GM18526 (cell line): Measurements from ENCODE around the gene PRR30.

ENCODE experiments used
- POLR2A ChIP-seq: IDR thresholded peaks from 3 replicates; pipeline ENCODE4 v1.6.1; 2011; ENCODE audit not compliant: insufficient read length; ENCODE audit errors: extremely low read depth

Gene PRR30

DNA sequence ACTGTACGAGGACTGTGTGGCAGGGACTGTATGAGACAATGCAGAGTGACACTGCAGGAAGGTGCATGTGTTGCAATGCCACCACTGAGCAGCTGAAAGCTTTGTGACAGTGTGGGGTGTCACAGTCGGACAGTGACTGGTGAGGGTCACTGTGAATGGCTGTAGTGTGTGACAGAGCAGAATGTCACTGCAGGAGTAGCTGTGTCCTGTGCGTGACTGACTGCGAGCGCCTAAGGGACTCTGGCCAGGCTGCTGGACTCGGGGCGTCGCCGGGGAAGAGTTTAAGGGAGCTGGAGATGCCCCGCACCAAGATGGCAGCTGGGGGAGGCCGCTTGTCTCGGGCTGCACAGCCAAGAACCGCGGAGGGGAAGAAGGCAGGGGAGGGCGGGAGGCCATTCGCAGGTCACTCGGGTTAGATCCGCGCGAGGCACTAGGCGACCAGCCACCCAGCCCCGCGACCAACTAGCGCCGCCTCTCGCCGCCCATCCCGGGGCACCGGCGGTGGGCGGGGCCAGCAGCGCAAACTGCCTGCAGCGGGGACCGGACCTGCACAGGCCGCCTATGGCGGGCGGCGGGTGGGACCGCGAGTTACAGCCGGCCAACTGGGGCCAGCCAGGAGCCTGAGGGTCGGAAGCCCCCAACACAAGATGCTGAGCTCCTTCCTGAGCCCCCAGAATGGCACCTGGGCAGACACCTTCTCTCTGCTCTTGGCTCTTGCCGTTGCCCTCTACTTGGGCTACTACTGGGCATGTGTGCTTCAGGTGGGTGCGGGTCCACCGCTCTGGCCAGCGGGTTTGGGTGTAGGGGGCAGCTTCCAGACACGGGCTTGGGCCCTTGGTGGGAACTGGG, 15.7 kb downstream of the PRR30 start, which contains the start of gene ABHD1:
ABHD1 (plus strand) TSS at position 514 of the 849 bp plus-strand sequence; CDS start at position 648, 134 bp downstream.
- TF ChIP-seq POLR2A = no peak

DNA sequence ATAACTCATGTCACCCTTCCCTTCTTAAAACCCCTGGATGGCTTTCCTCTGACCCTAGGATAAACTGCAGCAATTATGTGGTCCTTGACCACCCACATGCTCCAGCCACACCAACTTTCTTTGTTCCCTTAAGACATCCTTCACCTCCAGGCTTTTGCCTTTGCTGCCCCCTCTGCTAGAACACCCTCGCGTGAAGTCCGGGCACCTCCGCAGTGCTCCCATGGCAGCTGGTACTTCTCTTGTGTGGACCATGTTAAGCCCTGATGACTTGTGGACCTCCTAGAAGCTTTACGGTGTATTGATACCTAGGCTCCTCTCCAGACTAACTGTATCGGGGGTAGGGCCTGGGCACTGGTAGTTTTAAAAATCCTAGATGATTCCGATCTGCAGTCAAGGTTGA, 16.4 kb downstream of the PRR30 start:
- no peak for TF ChIP-seq POLR2A

DNA sequence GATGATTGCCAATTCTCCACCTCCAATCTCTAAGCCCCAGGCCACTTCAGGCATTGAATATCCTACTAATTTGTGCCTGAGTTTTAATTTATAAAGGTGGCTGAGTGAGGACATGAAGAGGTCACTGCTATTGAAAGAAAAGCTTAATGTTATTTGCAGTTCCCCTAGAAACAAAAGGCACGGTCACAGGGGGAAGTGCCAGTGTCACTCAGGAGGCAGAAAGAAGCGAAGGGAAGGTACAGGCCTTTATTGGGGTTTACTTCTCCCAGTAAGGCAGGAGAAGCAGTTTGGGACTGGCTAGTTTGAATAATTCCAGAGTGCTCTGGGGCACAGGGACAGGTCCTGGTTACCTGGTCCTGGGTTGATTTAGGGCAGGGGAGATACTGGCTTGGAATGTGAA, 17.3 kb downstream of the PRR30 start:
- TF ChIP-seq POLR2A = no peak

DNA sequence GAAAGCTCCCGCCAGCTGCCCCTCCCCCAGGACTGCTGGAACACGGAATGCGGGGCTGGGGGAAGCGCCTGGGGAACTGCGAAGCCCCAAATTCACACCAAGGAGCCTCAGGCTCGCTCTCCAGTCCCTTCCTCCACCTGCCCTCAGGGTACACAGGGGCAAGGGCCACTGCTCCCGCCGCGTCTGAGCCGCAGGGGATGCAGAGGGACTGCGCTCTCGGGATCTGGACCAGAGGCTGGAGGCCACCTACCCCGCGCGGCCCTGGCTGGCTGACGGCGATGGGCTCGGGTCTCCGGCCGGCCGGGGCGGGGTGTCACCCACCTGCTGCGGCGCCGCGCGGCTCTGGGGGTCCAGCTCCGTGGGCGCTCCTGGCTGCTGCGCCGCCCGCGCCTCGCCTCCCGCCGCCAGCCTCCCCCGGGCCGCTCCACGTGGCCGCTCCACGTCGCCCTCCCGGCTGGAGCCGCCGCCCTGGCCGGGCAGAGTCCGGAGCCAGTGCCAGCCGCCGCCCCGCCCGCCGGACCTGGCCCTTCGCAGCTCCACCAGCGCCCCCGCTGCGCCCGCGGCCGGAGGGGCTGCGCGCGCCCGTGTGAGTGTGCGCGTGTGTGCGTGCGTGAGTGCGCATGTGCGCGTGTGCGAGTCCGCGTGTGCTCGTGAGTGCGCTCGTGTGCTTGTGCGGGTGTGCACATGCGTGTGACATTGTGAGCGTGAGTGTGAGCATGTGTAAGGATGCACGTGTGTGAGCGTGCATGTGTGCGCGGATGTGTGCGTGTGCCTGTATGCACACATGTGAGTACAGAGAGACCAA, 20.5 kb downstream of the PRR30 start, which contains the start of gene CGREF1:
CGREF1 (minus strand) TSS at position 604 of the 805 bp plus-strand sequence. CDS start 14,762 bp downstream, outside the sequence.
- no peak for TF ChIP-seq POLR2A

DNA sequence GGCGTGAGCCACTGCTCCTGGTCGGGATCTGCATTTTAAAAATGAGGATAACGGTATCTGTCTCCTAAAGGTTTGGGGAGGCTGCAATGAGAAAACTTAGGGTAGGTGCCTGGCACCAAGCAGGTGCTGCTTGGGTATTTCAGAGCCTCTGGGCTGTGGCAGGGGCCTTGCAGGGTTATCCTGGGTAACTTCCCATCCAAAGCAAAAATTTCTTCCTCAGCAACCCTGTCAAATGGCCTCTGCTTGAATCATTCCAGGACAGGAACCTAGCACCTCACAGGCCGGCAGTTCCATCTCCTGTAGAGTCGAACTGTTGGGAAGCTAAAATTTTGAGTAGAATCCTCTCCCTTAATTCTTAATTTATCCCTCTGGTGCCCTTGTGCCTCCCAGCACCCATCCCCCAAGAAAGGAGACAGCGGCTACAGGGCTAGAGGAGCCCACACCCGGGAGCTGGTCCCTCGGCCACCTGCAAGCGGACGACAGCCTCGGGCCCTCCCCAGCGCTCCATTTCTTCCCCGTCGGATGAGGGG, 21.1 kb downstream of the PRR30 start:
- no peak for TF ChIP-seq POLR2A

DNA sequence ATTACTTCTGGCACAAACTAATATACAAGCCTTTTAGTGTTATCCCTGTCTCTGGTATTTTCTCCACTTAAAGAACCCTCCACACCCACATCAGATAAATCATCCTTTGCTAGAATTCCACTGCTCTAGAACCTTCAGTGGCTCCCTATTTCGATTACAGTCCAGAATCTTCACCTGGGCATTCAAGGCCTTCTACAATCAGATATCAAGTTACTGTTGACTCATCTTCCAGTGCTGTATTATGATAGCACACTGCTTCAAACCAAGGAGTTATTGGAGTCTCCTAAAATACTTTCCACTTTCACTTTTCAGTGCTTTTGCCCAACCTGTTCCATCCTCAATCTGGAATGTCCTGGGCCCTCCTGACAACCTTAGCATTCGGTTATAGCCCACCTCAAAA, 23.7 kb downstream of the PRR30 start:
- TF ChIP-seq POLR2A = no peak

DNA sequence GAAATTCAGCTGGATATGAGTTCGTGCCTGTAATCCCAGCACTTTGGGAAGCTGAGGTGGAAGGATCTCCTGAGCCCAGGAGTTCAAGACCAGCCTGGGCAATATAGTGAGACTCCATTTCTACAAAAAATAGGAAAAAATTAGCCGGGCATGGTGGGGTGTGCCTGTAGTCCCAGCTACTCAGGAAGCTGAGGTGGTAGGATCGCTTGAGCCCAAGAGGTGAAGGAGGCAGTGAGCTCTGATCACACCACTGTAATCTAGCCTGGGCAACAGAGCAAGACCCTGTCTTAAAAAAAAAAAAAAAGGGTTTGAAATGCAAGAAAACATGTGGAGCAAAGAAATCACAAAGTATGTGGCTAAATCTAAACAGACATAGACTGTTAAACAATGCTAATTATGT, 30.1 kb downstream of the PRR30 start:
- no peak for TF ChIP-seq POLR2A

DNA sequence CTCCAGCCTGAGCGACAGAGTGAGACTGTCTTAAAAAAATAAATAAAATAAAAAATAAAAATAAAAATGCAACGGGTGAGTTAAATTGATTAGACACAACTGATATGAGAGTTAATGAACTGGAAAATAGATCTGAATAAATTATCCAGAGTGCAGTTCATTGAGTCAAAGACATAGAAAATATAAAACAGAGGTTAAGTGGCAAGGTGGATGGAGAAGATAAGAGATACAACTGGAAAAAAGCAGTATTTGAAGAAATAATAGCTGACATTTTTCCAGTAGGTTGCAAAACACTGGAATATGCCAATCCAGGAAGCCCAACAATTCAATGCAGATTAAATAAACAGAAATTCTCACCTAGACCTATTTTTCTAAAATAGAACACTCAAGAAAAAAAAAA, 31.0 kb downstream of the PRR30 start:
- TF ChIP-seq POLR2A = no peak

DNA sequence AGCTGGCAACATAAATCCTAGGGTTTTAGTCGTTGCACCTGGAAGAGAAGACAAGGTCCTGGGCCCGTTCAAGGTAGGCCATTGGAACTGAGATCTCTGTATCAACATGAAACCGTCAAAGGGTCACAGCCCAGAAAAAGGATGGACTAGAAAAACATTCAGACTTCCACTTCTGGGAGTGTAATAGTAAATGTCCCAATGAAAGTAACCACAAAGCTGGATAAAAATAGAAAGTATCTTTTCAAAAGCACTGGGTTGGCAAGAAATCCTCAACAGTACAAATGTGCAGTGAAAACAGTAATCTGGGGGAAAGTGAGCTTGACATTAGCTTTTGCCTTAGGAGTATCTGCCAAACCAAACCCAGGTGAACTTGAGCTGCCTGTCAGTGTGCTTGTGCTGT, 33.2 kb downstream of the PRR30 start:
- TF ChIP-seq POLR2A = no peak

DNA sequence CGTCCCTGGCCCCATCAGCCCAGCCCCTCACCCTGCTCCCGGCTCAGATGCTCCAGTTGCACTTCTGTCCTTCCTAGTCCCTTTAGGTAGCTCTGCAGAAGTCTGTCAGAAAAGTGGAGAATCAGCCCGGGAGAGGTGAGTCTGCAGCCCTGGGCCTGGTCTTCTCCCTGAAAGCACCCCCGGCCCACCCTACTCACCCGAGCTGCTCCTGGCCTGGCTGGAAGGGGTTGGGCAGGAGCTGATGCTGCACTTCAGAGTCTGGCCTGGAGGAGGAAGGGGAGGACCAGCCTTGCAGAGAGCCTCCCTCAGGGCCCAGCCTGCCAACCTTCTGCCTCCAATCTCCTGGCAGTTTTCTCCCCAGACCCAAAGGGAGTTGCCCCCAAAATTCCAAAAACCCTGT, 36.9 kb downstream of the PRR30 start:
- no peak for TF ChIP-seq POLR2A

DNA sequence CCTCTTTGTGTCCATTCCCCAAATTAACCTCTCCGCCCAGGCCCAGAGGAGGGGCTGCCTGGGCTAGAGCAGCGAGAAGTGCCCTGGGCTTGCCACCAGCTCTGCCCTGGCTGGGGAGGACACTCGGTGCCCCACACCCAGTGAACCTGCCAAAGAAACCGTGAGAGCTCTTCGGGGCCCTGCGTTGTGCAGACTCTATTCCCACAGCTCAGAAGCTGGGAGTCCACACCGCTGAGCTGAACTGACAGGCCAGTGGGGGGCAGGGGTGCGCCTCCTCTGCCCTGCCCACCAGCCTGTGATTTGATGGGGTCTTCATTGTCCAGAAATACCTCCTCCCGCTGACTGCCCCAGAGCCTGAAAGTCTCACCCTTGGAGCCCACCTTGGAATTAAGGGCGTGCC, 39.2 kb downstream of the PRR30 start:
- no peak for TF ChIP-seq POLR2A

DNA sequence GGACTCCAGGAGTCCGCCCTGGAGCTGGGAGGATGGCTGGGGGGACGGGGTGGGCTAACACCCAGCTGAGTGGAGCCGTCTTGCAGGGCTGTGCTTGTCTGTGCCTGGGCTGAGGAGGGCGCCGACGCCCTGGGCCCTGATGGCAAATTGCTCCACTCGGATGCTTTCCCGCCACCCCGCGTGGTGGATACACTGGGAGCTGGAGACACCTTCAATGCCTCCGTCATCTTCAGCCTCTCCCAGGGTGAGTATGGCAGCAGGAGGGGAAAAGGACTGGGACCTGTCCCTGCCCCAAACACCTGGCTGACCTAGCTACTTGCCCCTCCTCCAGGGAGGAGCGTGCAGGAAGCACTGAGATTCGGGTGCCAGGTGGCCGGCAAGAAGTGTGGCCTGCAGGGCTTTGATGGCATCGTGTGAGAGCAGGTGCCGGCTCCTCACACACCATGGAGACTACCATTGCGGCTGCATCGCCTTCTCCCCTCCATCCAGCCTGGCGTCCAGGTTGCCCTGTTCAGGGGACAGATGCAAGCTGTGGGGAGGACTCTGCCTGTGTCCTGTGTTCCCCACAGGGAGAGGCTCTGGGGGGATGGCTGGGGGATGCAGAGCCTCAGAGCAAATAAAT, 39.8 kb downstream of the PRR30 start:
- TF ChIP-seq POLR2A = no peak

DNA sequence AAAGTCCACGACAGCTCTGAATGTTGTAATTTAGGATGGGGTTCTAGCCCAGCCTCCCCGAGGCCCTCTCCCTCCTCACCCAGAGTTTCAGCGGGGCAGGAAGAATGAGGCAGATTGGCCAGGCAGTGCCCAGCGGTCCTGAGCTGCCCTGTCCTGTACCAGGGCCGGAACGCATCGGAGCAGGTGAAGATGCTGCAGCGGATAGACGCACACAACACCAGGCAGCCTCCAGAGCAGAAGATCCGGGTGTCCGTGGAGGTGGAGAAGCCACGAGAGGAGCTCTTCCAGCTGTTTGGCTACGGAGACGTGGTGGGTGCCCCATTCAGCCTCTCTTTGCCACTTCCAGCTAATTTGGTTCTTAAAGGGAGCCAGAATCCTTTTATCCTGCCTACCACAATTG, 41.9 kb downstream of the PRR30 start:
- TF ChIP-seq POLR2A = no peak

DNA sequence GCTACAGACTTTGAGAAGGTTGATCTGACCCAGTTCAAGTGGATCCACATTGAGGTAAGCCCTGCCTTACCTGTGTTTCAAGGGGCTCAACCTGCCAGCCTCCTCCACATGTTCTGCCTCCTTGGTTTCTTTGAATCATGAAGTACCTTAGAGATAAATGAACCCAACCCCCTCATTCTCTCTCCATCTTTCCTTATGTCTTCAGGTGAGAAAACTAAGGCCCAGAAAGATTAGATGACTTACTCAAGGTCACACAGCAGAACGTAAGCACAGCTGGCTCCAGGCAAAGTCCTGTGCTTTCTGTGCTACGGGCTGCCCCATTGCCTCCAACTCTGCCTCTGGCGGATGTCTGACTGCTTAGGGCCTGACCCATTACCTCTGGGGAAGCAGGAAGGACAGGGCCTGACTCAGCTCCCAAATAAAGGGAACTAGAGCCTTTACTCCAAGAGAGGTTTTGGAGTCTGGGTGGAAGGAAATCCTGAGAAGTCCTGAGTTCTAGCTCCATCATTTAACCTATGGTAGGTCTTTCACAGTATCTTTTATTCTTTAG, 42.4 kb downstream of the PRR30 start:
- TF ChIP-seq POLR2A = no peak
